Measurements from ENCODE around the gene LDLRAP1. TPM values are rescaled to one million over a fixed set of nuclear protein-coding genes. Genes with fewer than 3 reads are reported as not detected.

The LDLRAP1 gene
- total and polyA plus RNA-seq, 2 experiments from 2014 or later = 9.6 to 22.7 TPM

DNA sequence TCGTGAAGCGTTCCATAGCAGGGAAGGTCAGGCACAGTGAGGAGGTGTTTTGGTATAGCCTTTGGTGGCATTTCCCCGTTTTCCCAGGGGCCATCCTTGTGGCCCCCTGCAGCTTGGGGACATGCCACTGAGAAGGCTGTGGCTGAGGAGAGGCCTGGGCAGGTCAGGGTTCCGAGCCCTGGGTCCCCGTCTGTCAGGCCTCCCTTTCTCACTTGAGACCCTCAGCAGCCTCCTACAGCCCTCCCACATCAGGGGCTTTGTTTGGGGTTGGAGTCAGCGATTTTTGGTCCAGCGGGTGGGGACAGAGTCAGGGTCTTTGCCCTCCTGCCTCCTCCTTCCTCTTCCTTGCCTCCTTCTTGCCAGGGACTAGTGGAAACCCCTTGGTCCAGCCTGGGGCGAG, 22.2 kb downstream of the LDLRAP1 start (continued):
- TF ChIP-seq, protein P1, sequence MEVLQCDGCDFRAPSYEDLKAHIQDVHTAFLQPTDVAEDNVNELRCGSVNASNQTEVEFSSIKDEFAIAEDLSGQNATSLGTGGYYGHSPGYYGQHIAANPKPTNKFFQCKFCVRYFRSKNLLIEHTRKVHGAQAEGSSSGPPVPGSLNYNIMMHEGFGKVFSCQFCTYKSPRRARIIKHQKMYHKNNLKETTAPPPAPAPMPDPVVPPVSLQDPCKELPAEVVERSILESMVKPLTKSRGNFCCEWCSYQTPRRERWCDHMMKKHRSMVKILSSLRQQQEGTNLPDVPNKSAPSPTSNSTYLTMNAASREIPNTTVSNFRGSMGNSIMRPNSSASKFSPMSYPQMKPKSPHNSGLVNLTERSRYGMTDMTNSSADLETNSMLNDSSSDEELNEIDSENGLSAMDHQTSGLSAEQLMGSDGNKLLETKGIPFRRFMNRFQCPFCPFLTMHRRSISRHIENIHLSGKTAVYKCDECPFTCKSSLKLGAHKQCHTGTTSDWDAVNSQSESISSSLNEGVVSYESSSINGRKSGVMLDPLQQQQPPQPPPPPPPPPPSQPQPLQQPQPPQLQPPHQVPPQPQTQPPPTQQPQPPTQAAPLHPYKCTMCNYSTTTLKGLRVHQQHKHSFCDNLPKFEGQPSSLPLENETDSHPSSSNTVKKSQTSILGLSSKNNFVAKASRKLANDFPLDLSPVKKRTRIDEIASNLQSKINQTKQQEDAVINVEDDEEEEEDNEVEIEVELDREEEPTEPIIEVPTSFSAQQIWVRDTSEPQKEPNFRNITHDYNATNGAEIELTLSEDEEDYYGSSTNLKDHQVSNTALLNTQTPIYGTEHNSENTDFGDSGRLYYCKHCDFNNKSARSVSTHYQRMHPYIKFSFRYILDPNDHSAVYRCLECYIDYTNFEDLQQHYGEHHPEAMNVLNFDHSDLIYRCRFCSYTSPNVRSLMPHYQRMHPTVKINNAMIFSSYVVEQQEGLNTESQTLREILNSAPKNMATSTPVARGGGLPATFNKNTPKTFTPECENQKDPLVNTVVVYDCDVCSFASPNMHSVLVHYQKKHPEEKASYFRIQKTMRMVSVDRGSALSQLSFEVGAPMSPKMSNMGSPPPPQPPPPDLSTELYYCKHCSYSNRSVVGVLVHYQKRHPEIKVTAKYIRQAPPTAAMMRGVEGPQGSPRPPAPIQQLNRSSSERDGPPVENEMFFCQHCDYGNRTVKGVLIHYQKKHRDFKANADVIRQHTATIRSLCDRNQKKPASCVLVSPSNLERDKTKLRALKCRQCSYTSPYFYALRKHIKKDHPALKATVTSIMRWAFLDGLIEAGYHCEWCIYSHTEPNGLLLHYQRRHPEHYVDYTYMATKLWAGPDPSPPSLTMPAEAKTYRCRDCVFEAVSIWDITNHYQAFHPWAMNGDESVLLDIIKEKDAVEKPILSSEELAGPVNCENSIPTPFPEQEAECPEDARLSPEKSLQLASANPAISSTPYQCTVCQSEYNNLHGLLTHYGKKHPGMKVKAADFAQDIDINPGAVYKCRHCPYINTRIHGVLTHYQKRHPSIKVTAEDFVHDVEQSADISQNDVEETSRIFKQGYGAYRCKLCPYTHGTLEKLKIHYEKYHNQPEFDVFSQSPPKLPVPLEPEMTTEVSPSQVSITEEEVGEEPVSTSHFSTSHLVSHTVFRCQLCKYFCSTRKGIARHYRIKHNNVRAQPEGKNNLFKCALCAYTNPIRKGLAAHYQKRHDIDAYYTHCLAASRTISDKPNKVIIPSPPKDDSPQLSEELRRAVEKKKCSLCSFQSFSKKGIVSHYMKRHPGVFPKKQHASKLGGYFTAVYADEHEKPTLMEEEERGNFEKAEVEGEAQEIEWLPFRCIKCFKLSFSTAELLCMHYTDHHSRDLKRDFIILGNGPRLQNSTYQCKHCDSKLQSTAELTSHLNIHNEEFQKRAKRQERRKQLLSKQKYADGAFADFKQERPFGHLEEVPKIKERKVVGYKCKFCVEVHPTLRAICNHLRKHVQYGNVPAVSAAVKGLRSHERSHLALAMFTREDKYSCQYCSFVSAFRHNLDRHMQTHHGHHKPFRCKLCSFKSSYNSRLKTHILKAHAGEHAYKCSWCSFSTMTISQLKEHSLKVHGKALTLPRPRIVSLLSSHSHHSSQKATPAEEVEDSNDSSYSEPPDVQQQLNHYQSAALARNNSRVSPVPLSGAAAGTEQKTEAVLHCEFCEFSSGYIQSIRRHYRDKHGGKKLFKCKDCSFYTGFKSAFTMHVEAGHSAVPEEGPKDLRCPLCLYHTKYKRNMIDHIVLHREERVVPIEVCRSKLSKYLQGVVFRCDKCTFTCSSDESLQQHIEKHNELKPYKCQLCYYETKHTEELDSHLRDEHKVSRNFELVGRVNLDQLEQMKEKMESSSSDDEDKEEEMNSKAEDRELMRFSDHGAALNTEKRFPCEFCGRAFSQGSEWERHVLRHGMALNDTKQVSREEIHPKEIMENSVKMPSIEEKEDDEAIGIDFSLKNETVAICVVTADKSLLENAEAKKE (CRISPR knock-in tag; IDR thresholded peaks at IDR 0.05) = no peak
- TF ChIP-seq JUNB (IDR thresholded peaks at IDR 0.05; ENCODE audit: unreplicated experiment) (no peak), POLR2AphosphoS5 (IDR thresholded peaks at IDR 0.05; ENCODE audit: low read depth) (no peak)

- no peaks in the 10 kb centered on the region for H3K79me2 ChIP-seq (replicated peaks; ENCODE audit: insufficient read depth)
- no peak overlapping the region for H2AFZ ChIP-seq
- peaks cover 24% of the 10 kb centered on the region for H3K4me1 ChIP-seq (ENCODE audit: insufficient read depth)
- H3F3A ChIP-seq (replicated peaks; ENCODE audit: low read depth) = no peaks in the 10 kb centered on the region
- no peak overlapping the region for H3K4me3 ChIP-seq
- Mint-ChIP-seq H3K27me3 (ENCODE audit: insufficient read depth, low read depth, poor library complexity) (peaks cover 19% of the 10 kb centered on the region), H3K4me1 (peaks cover 42% of the 10 kb centered on the region), H3K36me3 (ENCODE audit: low read depth) (no peaks in the 10 kb centered on the region), H3K27ac (no peak overlapping the region; the same call in 1 of the 2 replicates), H3K4me3 (no peak overlapping the region; the same call in 2 of the 3 replicates), H3K9me3 (no peaks in the 10 kb centered on the region)
- H4K20me1 ChIP-seq (replicated peaks; ENCODE audit: insufficient read depth) = no peaks in the 10 kb centered on the region
- no peaks in the 10 kb centered on the region for H3K9me2 ChIP-seq (ENCODE audit: insufficient read depth)
- DNase-seq (ENCODE audit: low spot score) (no peak), ATAC-seq (no peak)
- H3K36me3 ChIP-seq (ENCODE audit: insufficient read depth) = no peaks in the 10 kb centered on the region
- H3K27me3 ChIP-seq (ENCODE audit: insufficient read depth) = no peaks in the 10 kb centered on the region
- H3K4me2 ChIP-seq = peak overlapping the region; percentile 14; the same call in 1 of the 2 replicates
- no peak overlapping the region for H3K27ac ChIP-seq (ENCODE audit: low read depth)
- TF ChIP-seq CREB1 (CRISPR knock-in tag; IDR thresholded peaks at IDR 0.05; ENCODE audit: low read depth) = no peak
- TF ChIP-seq JUNB (IDR thresholded peaks at IDR 0.05; ENCODE audit: unreplicated experiment) = no peak
- TF ChIP-seq STAT1 (IDR thresholded peaks at IDR 0.05; ENCODE audit: unreplicated experiment) = no peak
- no peak for TF ChIP-seq REST (IDR thresholded peaks at IDR 0.05; ENCODE audit: unreplicated experiment)
- no peak for TF ChIP-seq ZNF114 (CRISPR knock-in tag; IDR thresholded peaks at IDR 0.05)
Observed at GRCh38 chr1:25566176-25566729, 22.8 kb downstream of the LDLRAP1 start.

Data from GM23338 (cell line).